NK-92 (cell line): ENCODE results near the gene PAX7.
"Not testable (repeated sequence)": the region's sequence is repeated elsewhere in the genome, so short reads cannot be mapped to it uniquely, and the experiment has no call there.

Experiments used
- DNase-seq: peaks from one replicate; lab custom pipeline; 2025; ENCODE audit not compliant: unreplicated experiment; lab: John Stamatoyannopoulos, UW

Gene PAX7

DNA sequence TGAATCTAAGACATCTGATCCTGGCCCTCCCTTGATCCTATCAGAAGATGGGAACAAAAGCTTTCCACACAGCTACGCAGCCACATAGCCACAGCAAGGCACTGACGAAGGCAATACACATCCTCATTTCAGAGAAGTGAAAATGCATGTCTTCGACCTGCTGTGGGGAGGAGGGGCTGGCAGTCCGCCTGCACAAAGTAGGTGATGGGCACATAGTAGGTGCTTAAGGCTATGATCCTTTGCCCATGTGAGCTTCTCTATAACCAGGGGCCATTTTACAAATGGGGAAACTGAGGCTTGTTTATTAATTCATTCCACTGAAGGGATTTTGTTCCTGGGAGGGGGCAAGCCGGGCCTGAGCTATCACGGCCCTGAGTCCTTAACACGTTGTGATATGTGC lies 94.2 kb downstream of the PAX7 start:
- no peak for DNase-seq

DNA sequence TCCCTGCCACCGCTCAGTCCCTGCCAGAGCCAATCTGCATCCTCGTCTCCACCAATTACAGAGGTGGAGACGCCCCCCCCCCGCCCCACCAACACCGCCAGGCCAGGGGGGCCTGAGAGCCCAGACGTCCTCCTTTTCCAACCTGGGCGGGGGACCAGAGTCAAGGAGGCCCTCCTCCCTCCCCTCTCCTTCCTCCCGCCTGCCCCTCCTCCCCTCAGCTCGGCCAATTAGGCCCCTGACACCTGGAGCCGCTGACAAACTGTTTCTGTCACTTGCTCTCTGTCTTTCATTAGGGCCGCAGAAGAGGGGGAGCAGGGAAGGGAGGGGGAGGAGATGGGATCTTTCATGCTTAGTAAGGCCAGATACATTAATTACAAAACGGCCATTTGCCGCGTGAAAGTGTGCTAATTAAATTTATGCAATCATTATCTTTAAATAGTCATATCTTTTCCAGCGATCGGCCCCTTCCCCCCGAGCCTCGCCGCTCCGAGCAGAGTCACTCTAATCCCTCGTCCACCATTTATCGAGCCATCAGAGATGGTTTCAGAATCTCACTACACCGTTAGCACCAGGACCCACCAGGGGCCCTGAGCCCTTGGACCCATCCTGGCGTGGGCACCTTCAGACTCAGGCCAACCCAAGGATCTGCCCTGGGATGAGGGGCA lies 94.7 kb downstream of the PAX7 start:
- no peak for DNase-seq

DNA sequence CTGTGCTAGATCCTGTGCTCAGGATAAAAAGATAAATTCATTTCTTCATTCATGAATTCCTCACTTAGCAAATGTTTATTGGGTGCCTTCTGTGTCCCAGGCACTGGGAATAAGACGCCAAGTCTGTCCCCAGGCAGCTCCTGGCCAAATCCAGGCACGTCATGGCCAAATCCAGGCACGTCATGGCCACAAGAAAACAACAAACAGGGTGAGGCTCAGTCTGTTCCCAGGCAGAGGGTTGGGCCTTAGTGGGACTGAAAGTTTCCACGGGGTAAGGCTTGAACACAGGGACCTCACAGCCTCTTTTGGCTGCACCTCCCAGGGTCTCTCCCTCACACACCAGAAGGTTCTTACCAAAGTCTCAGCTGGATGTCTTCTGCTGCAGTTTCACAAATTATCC lies 95.7 kb downstream of the PAX7 start:
- DNase-seq, result no peak

DNA sequence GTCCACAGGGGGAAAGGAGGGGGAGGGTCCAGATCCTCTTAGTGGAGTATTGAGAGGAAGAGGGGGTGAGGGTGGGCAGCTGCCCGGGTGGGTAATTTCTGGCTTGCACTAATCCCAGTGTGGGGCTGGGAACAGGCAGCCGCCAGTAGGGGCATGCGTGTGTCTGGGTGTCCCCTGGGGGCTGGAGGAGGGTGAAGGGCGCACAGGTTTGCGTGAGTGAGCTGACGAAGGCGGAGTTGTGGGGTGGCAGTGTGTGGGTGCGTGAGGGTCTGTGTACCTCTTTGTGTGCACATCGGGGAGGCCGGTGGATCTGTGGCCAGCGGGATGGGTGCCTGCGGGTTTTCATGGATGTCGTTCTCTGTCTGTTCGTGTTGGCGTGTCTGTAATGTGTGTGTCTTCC lies 97.3 kb downstream of the PAX7 start:
- DNase-seq, result no peak

DNA sequence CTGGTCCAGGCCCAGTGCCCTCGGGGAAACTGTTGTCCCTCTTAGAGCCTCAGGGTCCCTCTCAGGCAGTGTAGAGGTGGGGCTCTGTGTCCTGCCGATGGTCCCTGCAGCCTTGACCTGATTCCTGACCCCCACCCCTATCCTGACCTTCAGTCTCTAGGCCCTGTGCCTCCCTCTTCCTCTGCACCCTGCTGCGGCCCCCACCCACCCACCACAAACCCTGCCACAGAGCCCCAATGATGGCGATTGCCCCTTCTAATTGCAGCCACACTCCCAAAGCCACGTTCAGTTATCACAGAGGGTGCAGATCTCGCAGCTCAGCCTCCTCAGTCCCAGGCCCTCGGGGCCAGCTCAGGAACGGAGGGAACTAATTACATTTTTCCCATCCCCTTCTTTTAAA lies 99.7 kb downstream of the PAX7 start:
- DNase-seq, result no peak

DNA sequence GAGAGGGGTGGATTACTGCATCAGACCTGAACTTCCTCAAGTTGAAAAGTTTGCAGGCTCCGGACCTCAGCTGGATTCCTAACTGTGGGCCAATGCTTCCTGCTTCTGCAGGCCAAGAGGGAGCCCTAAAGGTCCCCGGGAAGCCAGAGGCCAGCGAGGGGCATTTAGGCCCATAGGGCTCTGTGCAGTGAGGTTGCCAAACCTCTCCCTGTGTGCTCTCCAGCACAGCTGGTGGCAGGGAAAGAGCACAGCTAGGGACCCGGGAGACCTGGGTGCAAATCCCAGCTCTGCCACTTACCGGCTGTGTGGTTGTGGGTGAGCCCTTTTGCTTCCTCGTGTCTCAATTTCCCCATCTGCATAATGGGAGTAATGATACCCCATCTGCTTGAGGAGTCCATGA lies 100.5 kb downstream of the PAX7 start:
- no peak for DNase-seq

DNA sequence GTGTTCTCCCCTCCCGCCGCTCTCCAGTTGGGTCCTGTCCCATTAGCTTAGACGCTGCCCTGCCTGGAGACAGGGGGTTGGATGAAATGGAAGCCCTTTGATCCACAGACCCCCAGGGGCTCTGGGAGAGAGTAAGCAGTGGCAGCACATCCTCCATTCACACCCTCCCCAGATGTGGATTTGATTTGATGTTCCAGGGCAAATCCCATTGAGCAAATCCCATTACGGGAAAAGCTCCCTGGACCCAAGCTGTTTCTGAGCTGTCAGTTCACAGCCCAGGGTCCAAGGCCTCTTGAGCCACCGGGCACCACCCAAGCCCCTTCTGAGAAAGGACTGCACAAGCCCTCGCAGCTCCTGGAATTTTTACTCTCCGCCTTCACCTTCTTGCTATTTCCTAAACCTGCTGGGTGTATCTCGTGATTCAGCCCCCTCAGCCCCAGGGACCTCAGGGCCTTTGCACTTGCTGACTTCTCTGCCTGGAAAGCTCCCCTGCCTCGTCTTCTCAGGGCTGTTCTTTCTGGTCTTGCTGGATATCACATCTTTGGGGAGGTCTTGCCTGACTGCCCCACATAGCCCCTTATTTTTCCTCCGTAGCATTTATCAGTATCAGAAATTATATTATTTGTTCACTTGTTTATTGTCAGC lies 101.1 kb downstream of the PAX7 start:
- no peak for DNase-seq

DNA sequence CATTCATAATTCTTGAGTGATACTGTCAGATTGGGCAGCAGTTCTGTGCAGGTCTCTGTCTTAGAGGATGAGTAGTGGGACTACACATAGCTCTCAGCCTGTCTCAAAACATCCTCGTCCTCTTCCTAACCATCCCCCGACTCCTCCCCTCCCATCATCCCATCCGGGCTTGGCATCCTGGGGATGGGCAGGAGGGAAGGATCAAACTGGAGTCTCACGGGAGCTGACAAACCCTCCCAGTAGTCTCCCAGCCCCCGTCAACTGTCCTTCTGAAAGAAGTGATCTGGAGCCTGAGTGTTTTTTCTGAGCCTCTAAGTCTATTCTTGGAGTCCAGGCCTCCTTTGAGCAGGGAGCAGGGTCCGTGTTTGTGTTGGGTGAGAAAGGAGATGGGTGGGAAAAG lies 102.0 kb downstream of the PAX7 start:
- DNase-seq, result no peak

DNA sequence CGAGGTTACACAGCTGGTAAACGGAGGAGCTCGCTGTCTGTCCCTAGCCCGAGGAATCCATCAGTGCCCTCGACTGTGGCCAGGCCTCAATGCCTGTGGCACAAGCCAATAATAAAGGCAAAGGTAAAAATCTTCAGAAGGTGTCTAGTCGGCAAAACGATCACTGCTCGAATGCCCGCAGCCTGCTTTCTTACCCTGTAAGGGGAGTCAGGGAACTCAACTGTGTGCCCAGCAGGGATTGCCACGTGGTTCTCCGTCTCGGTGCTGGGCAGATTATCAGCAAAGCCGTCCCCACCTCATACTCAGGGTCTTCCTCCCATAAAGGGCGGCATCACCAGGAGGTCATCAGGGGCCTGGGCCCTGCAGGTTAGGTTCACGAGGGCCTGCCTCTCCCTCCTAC lies 103.4 kb downstream of the PAX7 start:
- no peak for DNase-seq

DNA sequence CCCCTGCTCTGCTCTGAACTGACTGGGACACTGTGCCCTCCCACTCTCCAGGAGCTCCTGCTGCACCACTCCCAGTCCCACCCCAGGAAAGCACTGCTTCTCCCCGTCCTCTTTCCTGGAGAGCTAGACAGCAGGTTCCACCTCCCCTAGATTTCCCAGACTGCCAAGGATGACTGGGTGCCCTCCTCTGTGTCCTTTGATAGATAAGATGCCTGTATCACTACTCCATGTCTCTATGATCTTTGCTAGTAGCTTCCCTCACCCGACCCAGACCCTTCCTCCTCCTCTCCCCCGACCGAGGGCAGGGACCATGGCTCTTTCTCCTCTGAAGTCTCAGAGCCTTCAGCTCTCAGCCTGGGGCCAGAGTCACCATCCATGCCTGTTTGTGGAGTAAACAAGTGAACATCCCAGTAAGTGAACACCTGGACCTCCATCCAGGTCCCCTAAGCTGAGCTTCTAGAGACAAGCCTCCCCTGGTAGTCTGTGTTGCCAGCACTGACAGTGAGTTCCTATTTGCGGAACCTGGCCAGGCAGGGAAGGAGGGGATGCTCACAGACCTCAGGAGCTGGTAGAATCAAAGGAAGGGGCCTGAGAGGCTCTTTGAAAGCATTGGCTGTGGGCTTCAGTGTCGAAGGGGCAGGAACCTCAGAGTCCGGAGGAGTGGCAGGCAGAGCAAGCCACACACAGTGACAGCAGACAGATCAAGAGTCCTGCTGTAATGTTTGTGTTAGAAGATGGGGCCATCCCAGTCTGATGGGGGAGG lies 104.0 kb downstream of the PAX7 start:
- no peak for DNase-seq

DNA sequence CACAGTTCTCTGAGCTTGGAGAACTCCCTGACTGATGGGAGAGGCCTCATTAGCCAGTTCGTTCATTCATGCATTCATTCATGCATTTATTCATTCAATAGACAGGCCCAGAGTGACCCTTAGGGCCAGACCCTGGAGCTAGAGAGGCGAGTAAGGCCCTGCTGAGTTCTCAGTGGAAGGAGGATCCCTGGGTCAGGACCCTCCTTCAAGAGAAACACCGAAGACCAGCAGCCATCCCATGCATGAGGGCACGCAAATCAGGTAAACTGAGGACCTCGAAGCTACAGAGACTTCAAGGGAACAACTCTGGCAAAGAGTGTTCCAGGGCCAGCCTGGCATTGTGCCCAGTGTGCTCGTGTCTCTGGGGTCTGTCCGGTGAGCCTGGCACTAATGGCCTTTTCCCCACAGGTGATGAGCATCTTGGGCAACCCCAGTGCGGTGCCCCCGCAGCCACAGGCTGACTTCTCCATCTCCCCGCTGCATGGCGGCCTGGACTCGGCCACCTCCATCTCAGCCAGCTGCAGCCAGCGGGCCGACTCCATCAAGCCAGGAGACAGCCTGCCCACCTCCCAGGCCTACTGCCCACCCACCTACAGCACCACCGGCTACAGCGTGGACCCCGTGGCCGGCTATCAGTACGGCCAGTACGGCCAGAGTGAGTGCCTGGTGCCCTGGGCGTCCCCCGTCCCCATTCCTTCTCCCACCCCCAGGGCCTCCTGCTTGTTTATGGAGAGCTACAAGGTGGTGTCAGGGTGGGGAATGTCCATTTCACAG lies 104.8 kb downstream of the PAX7 start:
- no peak for DNase-seq

DNA sequence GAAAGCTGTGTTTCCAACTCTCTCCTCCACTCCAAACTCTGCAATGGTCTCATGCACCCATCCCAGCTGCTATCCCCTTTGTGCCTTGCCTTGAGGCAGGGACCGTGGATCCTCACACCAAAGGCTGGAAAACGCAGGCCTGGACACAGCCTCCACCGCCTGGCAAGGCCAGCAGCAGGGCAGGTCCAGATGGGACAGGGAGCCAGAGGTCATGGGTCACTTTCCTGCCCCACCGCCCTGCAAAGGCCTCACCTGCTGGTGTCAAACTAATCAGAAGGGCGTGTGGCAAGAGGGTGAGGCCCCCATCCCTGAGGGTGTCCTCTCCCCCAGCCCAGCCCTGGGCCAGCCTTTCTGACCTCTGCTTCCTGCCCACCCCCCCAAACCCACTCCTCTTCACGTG lies 106.3 kb downstream of the PAX7 start:
- no peak for DNase-seq

DNA sequence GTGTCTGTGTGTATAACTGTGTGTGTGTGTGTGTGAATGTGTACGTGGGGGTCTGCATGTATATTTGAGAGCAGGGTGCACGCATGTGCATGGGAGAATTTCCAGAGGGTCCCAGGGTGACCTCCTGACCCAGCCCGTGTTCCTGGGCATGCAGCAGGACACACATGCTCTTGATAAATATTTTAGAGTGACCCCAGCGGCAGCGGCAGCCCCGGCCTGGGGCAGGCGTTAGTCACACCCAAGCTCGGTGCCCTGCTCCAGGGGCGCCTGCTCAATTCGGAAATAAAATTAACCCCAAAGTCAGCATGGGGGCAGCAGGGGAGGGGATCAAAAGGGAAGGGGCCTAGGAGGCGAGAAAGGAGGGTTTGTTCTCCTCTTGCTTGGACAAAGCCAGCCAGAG lies 107.5 kb downstream of the PAX7 start:
- no peak for DNase-seq

DNA sequence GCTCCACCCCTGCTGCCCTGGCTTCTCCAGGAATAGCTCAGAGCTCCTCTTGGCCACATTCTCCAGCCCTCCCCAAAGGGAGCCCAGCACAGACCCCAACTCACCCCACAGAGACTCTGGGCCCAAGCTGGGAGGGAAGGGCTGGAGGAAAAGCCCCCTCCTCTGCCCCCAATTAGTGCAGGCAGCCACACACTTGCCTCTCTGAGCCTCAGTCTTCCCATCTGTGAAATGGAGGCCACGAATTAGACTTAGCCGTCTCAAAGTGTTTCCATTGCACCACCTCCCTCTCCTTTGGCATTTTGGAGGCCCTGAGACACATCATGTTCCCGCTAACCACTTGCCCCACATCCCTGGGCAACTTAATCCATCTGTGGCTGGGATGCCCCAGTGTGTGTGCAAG lies 108.0 kb downstream of the PAX7 start:
- no peak for DNase-seq

DNA sequence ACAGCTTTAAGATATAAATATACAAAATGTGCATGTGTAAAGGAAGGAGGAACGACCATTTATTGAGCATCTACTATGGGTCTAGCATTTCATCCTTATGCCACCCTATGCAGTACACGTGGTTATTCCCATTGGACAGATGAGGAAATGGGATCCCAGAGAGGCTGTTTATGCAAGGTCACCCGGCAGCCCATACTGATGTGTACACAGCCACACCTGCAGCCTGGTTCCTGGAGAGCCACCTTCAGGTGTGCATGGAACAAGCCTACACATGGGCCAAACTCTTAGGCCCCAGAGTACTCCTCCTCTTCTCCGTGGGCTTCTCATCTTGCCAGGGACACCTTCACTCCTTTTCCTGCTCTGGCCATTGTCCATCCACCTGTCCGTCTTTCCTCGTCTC lies 108.8 kb downstream of the PAX7 start:
- no peak for DNase-seq

DNA sequence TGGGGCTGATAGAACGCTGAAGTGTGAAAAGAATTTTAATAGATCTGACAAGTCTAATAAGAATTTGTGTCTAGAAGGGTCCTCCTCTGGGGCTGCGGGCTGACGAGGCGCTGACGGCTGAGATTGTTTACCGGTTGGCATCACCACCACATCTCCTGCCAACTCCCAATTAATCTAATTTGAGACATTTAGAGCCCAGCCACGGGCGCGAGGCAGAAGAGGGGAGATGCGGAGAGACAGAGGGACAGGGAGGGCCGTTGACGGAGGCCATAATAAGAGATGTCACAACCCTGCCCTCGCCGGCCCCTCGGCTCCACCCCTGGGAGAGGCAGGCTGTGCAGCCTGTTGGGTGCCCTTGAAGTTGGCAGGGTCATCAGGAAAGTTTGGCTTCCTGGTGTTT lies 109.3 kb downstream of the PAX7 start:
- DNase-seq, result no peak

DNA sequence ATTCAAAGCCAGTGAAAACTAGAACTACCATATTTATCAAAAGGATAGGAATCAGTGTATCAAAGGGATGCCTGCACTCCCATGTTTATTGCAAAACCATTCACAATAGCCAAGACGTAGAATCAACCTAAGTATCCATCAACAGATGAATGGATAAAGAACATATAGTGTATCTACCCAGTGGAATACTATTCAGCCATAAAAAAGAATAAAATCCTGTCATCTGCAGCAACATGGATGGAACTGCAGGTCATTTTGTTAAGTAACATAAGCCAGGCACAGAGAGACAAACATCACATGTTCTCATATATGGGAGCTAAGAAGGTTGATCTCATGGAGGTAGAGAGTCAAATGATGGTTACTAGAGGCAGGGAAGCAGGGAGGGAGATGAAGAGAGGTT lies 110.0 kb downstream of the PAX7 start:
- no peak for DNase-seq

DNA sequence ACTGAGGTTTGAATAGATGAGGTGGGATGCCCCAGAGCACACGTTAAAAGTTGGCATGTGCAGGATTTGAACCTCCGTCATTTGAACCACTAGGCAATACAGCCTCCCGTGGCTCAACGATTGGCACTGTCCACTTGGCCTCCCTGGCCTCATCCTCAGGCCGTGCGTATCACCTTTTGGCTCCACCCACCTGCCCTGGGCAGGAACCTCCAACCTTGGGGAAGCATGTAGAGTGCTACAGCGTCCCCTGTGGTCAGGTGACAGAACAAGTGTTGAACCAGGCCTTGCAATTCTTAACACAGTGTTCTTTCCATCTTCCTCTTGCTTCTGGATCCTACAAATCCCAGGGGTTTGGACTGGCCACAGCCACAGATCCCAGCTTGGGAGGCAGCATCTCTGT lies 112.6 kb downstream of the PAX7 start:
- DNase-seq, result no peak

DNA sequence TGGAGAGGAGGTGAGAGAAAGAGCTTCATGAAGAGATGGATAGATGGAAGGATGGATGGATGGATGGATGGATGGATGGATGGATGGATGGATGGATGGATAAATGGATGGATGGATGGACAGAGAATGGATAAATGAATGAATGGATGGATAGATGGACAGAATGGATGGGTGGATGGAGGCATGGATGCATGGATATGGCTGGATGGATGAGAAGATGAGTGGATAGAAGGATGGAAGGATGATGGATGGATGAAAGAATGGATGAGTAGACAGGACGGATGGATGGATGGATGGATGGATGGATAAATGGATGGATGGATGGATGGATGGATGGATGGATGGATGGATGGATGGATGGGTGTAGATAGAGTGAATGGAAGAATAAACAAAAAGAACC lies 113.7 kb downstream of the PAX7 start:
- not testable (repeated sequence) for DNase-seq

DNA sequence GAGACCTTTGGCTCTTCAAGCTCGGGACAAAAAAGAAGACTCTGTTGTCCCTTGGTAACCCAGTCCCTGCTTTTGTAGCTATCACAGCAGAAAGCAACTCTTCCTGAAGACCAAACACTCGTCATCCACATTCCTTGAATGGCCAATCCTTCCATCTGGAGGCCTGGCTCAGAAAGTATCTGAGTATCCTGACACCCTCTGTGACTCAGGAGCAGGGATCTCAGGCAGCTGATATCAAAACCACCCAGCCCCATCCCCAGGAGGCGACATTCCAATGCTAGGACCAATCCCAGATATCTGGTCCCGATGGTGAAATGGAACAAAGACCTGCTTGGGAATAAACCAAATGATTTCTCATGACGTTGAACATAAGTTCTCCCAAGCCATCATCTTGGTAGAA lies 116.3 kb downstream of the PAX7 start:
- no peak for DNase-seq

DNA sequence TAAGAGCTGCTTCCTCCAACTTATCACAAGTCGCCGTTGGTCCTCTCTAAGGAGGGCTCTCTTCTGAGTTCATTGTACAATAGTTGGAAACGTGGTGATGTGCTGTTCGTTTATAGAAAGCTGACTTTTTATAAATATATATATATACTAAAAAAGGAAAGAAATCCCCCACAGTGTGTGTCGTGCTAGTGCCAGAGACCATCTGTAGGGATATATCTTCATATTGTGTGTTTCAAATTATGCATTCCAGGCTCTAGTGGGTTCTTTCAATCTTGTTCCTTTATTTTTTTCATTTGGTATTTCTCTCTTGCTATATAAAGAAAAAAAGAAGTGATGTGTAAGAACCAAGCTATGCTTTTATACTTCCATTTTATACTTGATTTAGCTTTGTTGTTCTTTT lies 117.0 kb downstream of the PAX7 start:
- no peak for DNase-seq

DNA sequence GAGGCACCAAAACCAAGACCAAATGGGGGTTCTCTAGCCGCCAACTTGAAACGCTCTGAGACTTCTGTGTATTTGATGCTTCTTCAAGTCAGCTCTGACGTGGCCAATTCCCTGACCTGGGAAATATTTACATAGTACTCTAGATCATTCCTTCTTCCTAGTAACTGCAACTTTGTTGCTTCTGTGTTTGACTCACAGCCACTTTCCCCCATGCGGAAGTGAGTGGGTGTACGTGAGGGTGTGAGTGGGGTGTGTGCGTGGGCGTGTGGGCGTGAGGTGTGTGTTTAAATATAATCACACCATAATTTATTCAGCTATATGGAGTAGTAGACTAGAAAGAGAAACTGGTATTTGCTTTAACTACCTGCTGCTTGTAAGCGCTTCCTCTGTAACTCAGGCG lies 117.8 kb downstream of the PAX7 start:
- no peak for DNase-seq
